K562 (cell line): ENCODE results near the gene KNOP1. TPM values are rescaled to one million over a fixed set of nuclear protein-coding genes. Genes with fewer than 3 reads are reported as not detected.

Source experiments
- ATAC-seq: fragments of 200-7000 bp; cut with Tn5 transposase; 3 replicates; pipeline ENCODE4 v1.9.1; 2020; ENCODE audit warnings: moderate library complexity
- BruUV-seq: library from RNA; stranded (reverse); fragments of 400-500 nt; replicated peaks from 2 replicates; lab custom pipeline; 2021; lab: Mats Ljungman, UMichigan
- CTCF ChIA-PET: fragments of 300-600 bp; formaldehyde crosslinking; extraction: SDS; loops from one replicate; lab custom pipeline; 2021; ENCODE audit warnings: low intra/inter-chr PET ratio; lab: Yijun Ruan, JAX
- POLR2A ChIA-PET: fragments of 300-600, 350-650 bp; sonication (Branson Sonifier 250); formaldehyde crosslinking; extraction: SDS; loops from one replicate; lab custom pipeline; 2021; ENCODE audit warnings: antibody characterized with exemption, inconsistent platforms; lab: Yijun Ruan, JAX
- DNase-seq, 4 experiments: peaks; one replicate each; pipeline versions ENCODE4 v3.0.0 to v3.0.0-alpha.2; 2011 to 2018; ENCODE audit warnings: low spot score in 3 of 4, mixed read lengths in 3 of 4; ENCODE audit errors: extremely low read depth in 1 of 4
- FAIRE-seq: peaks from 2 replicates; lab custom pipeline; 2011; peaks lifted over from hg19 to GRCh38; lab: Jason Lieb, UNC
- H2AFZ ChIP-seq: 2 replicates; pipeline ENCODE4 v1.6.0; 2011; ENCODE audit warnings: low read depth, low read length, control low read depth, inconsistent platforms
- H3K27ac ChIP-seq: fragments of 200-600 bp; 3 replicates; pipeline ENCODE4 v1.8.0; 2011; ENCODE audit warnings: low read depth, mild to moderate bottlenecking, control low read depth, inconsistent platforms, low read length, moderate library complexity, mixed read lengths; ENCODE audit errors: extremely low read depth
- H3K27me3 ChIP-seq, 2 experiments: fragments of 300-600 bp in 1 of 2; 2 replicates in 1 of 2; 3 replicates in 1 of 2; pipeline versions ENCODE4 v1.6.0 to v1.8.0; 2011; ENCODE audit warnings: inconsistent platforms in 2 of 2, low read length in 2 of 2, mild to moderate bottlenecking in 1 of 2, mixed read lengths in 1 of 2, moderate library complexity in 1 of 2; ENCODE audit not compliant: control insufficient read depth in 2 of 2, insufficient read depth in 2 of 2
- H3K36me3 ChIP-seq: fragments of 300-600 bp; 3 replicates; pipeline ENCODE4 v1.8.0; 2011; ENCODE audit warnings: mild to moderate bottlenecking, low read length, inconsistent platforms; ENCODE audit not compliant: control insufficient read depth, insufficient read depth
- H3K4me1 ChIP-seq, 2 experiments: fragments of 200-600 bp in 1 of 2; replicated peaks in 1 of 2; 2 replicates in 1 of 2; 3 replicates in 1 of 2; pipeline versions ENCODE4 v1.5.1 to v1.8.0; 2011; ENCODE audit warnings: inconsistent platforms in 2 of 2, low read length in 2 of 2, mild to moderate bottlenecking in 1 of 2, mixed read lengths in 1 of 2, moderate library complexity in 1 of 2; ENCODE audit not compliant: control insufficient read depth in 2 of 2, insufficient read depth in 2 of 2
- H3K4me2 ChIP-seq: 2 replicates; pipeline ENCODE4 v1.6.1; 2011; ENCODE audit warnings: low read length, control low read depth, inconsistent platforms, mixed read lengths; ENCODE audit not compliant: insufficient read depth
- H3K4me3 ChIP-seq: fragments of 200-600 bp; sonication (generic), shearing (Covaris generic); 2 replicates; pipeline ENCODE4 v1.5.1; 2016; ENCODE audit warnings: control low read depth, inconsistent platforms
- H3K79me2 ChIP-seq: fragments of 200-600 bp; 3 replicates; pipeline ENCODE4 v1.8.0; 2011; ENCODE audit warnings: low read length, inconsistent platforms; ENCODE audit not compliant: control insufficient read depth, insufficient read depth
- H3K9ac ChIP-seq, 2 experiments: 2 replicates each; pipeline versions ENCODE4 v1.6.0 to v1.6.1; 2011; ENCODE audit warnings: low read depth in 2 of 2, low read length in 2 of 2, control low read depth in 1 of 2, inconsistent platforms in 1 of 2, mild to moderate bottlenecking in 1 of 2, mixed read lengths in 1 of 2; ENCODE audit not compliant: insufficient read depth in 1 of 2
- H3K9me1 ChIP-seq: one replicate; pipeline ENCODE4 v1.6.0; 2011; ENCODE audit warnings: inconsistent platforms, mild to moderate bottlenecking, low read length, moderate library complexity; ENCODE audit not compliant: control insufficient read depth, insufficient read depth
- H3K9me3 ChIP-seq: replicated peaks from 2 replicates; pipeline ENCODE4 v1.5.1; 2011; ENCODE audit warnings: low read depth, low read length, inconsistent platforms; ENCODE audit not compliant: control insufficient read depth, insufficient read depth
- H4K20me1 ChIP-seq: replicated peaks from 2 replicates; pipeline ENCODE4 v1.6.1; 2011; ENCODE audit warnings: low read length, inconsistent platforms, mixed read lengths; ENCODE audit not compliant: control insufficient read depth, insufficient read depth
- FOXK2 ChIP-seq, 2 experiments: fragments of 450-650 bp; IDR thresholded peaks in 1 of 2; conservative IDR thresholded peaks in 1 of 2; 2 replicates each; pipeline ENCODE4 v1.6.1; 2016; ENCODE audit warnings: low read depth in 2 of 2, mild to moderate bottlenecking in 1 of 2
- GTF2E2 ChIP-seq: fragments of 200-800 bp; sonication (Bioruptor generic); IDR thresholded peaks from 2 replicates; pipeline ENCODE4 v1.6.1; 2016; ENCODE audit warnings: missing genetic modification characterization, missing compliant biosample characterization
- IRF2 ChIP-seq: sonication (generic); formaldehyde crosslinking; IDR thresholded peaks from 2 replicates; pipeline ENCODE4 v1.8.1; 2022; ENCODE audit warnings: mild to moderate bottlenecking, missing genetic modification reagents
- NKRF ChIP-seq: fragments of 450-650 bp; IDR thresholded peaks from 2 replicates; pipeline ENCODE4 v1.6.1; 2016; ENCODE audit warnings: borderline replicate concordance
- PBX2 ChIP-seq, 2 experiments: IDR thresholded peaks in 1 of 2; conservative IDR thresholded peaks in 1 of 2; 2 replicates each; pipeline ENCODE4 v1.6.1; 2016; ENCODE audit warnings: low read depth in 2 of 2, mild to moderate bottlenecking in 1 of 2, missing compliant biosample characterization in 1 of 2, missing genetic modification characterization in 1 of 2, moderate library complexity in 1 of 2
- RBBP5 ChIP-seq: fragments of 200-600 bp; sonication (generic); IDR thresholded peaks from 2 replicates; pipeline ENCODE4 v1.6.1; 2012; ENCODE audit warnings: borderline replicate concordance, mild to moderate bottlenecking, low read length, control low read depth, inconsistent platforms; ENCODE audit not compliant: insufficient read depth, poor library complexity, severe bottlenecking
- RFX7 ChIP-seq: fragments of 250-450 bp; sonication (Bioruptor Pico); IDR thresholded peaks from 2 replicates; pipeline ENCODE4 v1.5.1; 2021; ENCODE audit warnings: mild to moderate bottlenecking
- SAFB2 ChIP-seq: fragments of 200-400 bp; formaldehyde crosslinking; IDR thresholded peaks from 2 replicates; pipeline ENCODE4 v1.6.1; 2018; ENCODE audit warnings: borderline replicate concordance, low read length, low read depth, moderate library complexity; ENCODE audit not compliant: severe bottlenecking
- SMAD3 ChIP-seq: fragments of 450-650 bp; formaldehyde crosslinking; conservative IDR thresholded peaks from 2 replicates; pipeline ENCODE4 v1.4.0; 2020; ENCODE audit warnings: mild to moderate bottlenecking
- SRF ChIP-seq, 2 experiments: fragments of 250-450, 450-650 bp in 1 of 2; sonication (Bioruptor Pico) in 1 of 2; sonication (generic) in 1 of 2; formaldehyde crosslinking; IDR thresholded peaks; 2 replicates each; pipeline versions ENCODE4 v1.5.0 to v1.5.1; 2020 to 2022; ENCODE audit warnings: mild to moderate bottlenecking in 1 of 2, missing genetic modification reagents in 1 of 2
- TEAD1 ChIP-seq, 2 experiments: fragments of 450-650 bp in 1 of 2; sonication (generic) in 1 of 2; formaldehyde crosslinking; IDR thresholded peaks; 2 replicates each; pipeline versions ENCODE4 v1.4.0 to v1.8.0; 2020 to 2022; ENCODE audit warnings: mild to moderate bottlenecking in 2 of 2, missing genetic modification reagents in 1 of 2
- XRCC4 ChIP-seq: IDR thresholded peaks from one replicate; pipeline ENCODE4 v1.6.1; 2011; ENCODE audit not compliant: insufficient read depth, insufficient read length; ENCODE audit errors: extremely low read depth
- ZBTB12 ChIP-seq: fragments of 250-450 bp; sonication (Bioruptor Pico); IDR thresholded peaks from 2 replicates; pipeline ENCODE4 v1.4.0; 2020
- ZBTB8A ChIP-seq: fragments of 450-650 bp; IDR thresholded peaks from 2 replicates; pipeline ENCODE4 v1.6.1; 2018; ENCODE audit warnings: mild to moderate bottlenecking, moderate library complexity; ENCODE audit not compliant: partially characterized antibody
- ZKSCAN3 ChIP-seq: fragments of 250-450 bp; sonication (Bioruptor Pico); IDR thresholded peaks from 2 replicates; pipeline ENCODE4 v1.4.0; 2020
- ZNF124 ChIP-seq: sonication (generic); formaldehyde crosslinking; IDR thresholded peaks from 2 replicates; pipeline ENCODE4 v1.8.1; 2022; ENCODE audit warnings: missing genetic modification reagents
- ZNF584 ChIP-seq: fragments of 200-800 bp; sonication (Bioruptor generic); IDR thresholded peaks from 2 replicates; pipeline ENCODE4 v1.6.1; 2016; ENCODE audit warnings: low read depth, mild to moderate bottlenecking, missing genetic modification characterization, missing compliant biosample characterization
- WGBS: fragments of 100-300 bp; shearing (Covaris generic); methylation state at CpG from one replicate; pipeline ENCODE4 v1.1.6; 2016; ENCODE audit warnings: low coverage, mixed read lengths; ENCODE audit not compliant: insufficient coverage; ENCODE audit errors: missing lambda C conversion rate; 5-methylcytosine and 5-hydroxymethylcytosine counted together
- in situ Hi-C: fragments of 300-500 bp; cut with MboI; formaldehyde crosslinking; loops from 4 replicates; pipeline ENCODE4 v1.15.0; 2018; ENCODE audit warnings: inconsistent platforms, mixed read lengths
- intact Hi-C: fragments of 100-400 bp; cut with micrococcal nuclease; formaldehyde crosslinking; loops from 2 replicates; pipeline ENCODE4 v1.14.2; 2022
- polyA plus RNA-seq, 8 experiments: library from polyadenylated mRNA; depleted of rRNA in 4 of 8; stranded (reverse) in 5 of 8; unstranded in 3 of 8; fragments of >200 nt; fragmentation: Nextera tagmentation in 2 of 8; fragmentation: Illumina TruSeq in 1 of 8; extraction: Ambion mirVana in 2 of 8; extraction: Trizol in 1 of 8; gene quantifications; 2 replicates each; pipeline versions ENCODE4 v1.2.1 to v1.2.3, GENCODE V29; 2011 to 2014; ENCODE audit warnings: inconsistent platforms in 1 of 8, missing spikeins in 1 of 8
- total RNA-seq, 7 experiments: library from RNA; depleted of rRNA in 6 of 7; stranded (reverse); fragments of >200 nt in 6 of 7; fragmentation: Illumina TruSeq in 2 of 7; extraction: Trizol in 2 of 7; gene quantifications; 2 replicates each; pipeline versions ENCODE4 v1.2.1 to v1.2.3, GENCODE V29; 2011 to 2021; ENCODE audit warnings: low replicate concordance in 1 of 7

KNOP1 gene
- total and polyA plus RNA-seq, 9 of the 15 experiments (the other 6 are each of a cell fraction or from before 2014, with no cell fraction given), result 22.4 to 57.6 (median 39.3) TPM

GRCh38 chr16:19713697-19714096, 4.3 kb downstream of the KNOP1 start:
- H3K79me2 ChIP-seq, result peaks cover 84% of the 10 kb centered on the region
- no peaks in the 10 kb centered on the region for H3K27me3 ChIP-seq
- CTCF ChIA-PET, result no interaction called here
- POLR2A ChIA-PET, result interaction anchor here (0.6 to 0.8 kb wide), 3 partner anchors 8 to 174 kb away, joined by 3 to 4 read pairs (median 3); no protein-coding TSS in a partner anchor
- intact Hi-C loops, result no loop called here
- no peak for TF ChIP-seq RFX7
- no peak for TF ChIP-seq FOXK2 (conservative IDR thresholded peaks at IDR 0.05 in 1 of 2, IDR thresholded peaks at IDR 0.05 in 1 of 2; ENCODE audit: low read depth in 2 of 2)
- no peak for TF ChIP-seq ZKSCAN3 (CRISPR knock-in tag)
- no peak for TF ChIP-seq ZBTB8A
- TF ChIP-seq SRF (CRISPR knock-in tag; IDR thresholded peaks at IDR 0.05), result no peak
- no peak for TF ChIP-seq IRF2 (CRISPR knock-in tag)
- no peak for TF ChIP-seq SMAD3
- no peak for TF ChIP-seq NKRF
- no peak for TF ChIP-seq RBBP5
- TF ChIP-seq ZBTB12, result no peak
- no peak for TF ChIP-seq SAFB2
- TF ChIP-seq ZNF124 (CRISPR knock-in tag), result no peak
- TF ChIP-seq PBX2 (CRISPR knock-in tag; IDR thresholded peaks at IDR 0.05; ENCODE audit: low read depth), result no peak
- TF ChIP-seq PBX2 (tag; conservative IDR thresholded peaks at IDR 0.05; ENCODE audit: low read depth), result no peak
- TF ChIP-seq XRCC4, result no peak
- no peak for TF ChIP-seq TEAD1 (CRISPR knock-in tag; IDR thresholded peaks at IDR 0.05)
- TF ChIP-seq GTF2E2 (tag), result no peak
- TF ChIP-seq ZNF584, result no peak
- TF ChIP-seq, all 486 proteins: peak for 0
- Histone ChIP-seq H3K4me1 (peaks cover 24 to 43% of the 10 kb centered on the region in 2 experiments; a peak in 4 of 5 replicates), H3K27ac (no peak overlapping the region), H3K4me2 (no peak overlapping the region), H2AFZ (no peak overlapping the region), H3K9me3 (no peaks in the 10 kb centered on the region), H4K20me1 (peaks cover 32% of the 10 kb centered on the region; the same call in 1 of the 2 replicates), H3K36me3 (peaks cover 74% of the 10 kb centered on the region), H3K4me3 (no peak overlapping the region), H3K9ac (no peak overlapping the region), H3K9me1 (peaks cover 11% of the 10 kb centered on the region)
- in situ Hi-C loops, result no loop called here
- FAIRE-seq (no peak), DNase-seq (no peak), ATAC-seq (no peak)
- BruUV-seq, result no TSS peak
- WGBS, result 97% methylated on average over 6 of the region's 6 CpGs
